Neutrophil (primary cell): Measurements from ENCODE around the gene SNX9.

ENCODE experiments used
- H3K27ac ChIP-seq: fragments of 200-600 bp; sonication (generic); 2 replicates; pipeline ENCODE4 v1.5.1; 2016; ENCODE audit warnings: mild to moderate bottlenecking, moderate library complexity
- H3K27me3 ChIP-seq: fragments of 200-600 bp; sonication (generic); 2 replicates; pipeline ENCODE4 v1.6.0; 2016; ENCODE audit warnings: mild to moderate bottlenecking
- H3K36me3 ChIP-seq: fragments of 200-600 bp; sonication (generic); 2 replicates; pipeline ENCODE4 v1.5.1; 2017
- H3K4me1 ChIP-seq, 2 experiments: fragments of 200-600 bp in 1 of 2; sonication (generic) in 1 of 2; 1 replicate in 1 of 2; 2 replicates in 1 of 2; pipeline versions ENCODE4 v1.5.1 to v1.6.1; 2013 to 2016; ENCODE audit warnings: low read depth in 1 of 2, low read length in 1 of 2, mild to moderate bottlenecking in 1 of 2, moderate library complexity in 1 of 2; ENCODE audit not compliant: control insufficient read depth in 1 of 2, insufficient read depth in 1 of 2
- H3K4me3 ChIP-seq, 2 experiments: fragments of 200-600 bp in 1 of 2; sonication (generic) in 1 of 2; 1 replicate in 1 of 2; 2 replicates in 1 of 2; pipeline ENCODE4 v1.5.1; 2013 to 2016; ENCODE audit warnings: low read depth in 1 of 2, low read length in 1 of 2, mild to moderate bottlenecking in 1 of 2, moderate library complexity in 1 of 2
- H3K9me3 ChIP-seq: fragments of 200-600 bp; sonication (generic); 2 replicates; pipeline ENCODE4 v1.5.1; 2016
- CTCF ChIP-seq: fragments of 200-600 bp; sonication (generic); IDR thresholded peaks from 2 replicates; pipeline ENCODE4 v1.5.1; 2016; ENCODE audit warnings: antibody characterized with exemption

SNX9 gene

GRCh38 chr6:157806131-157806855 is 16.8 kb upstream of the SNX9 start:
- no peak for TF ChIP-seq CTCF
- Histone ChIP-seq H3K27me3 (no peaks in the 10 kb centered on the region), H3K36me3 (no peaks in the 10 kb centered on the region), H3K4me3 (no peak overlapping the region), H3K27ac (no peak overlapping the region), H3K4me1 (no peaks in the 10 kb centered on the region), H3K9me3 (no peaks in the 10 kb centered on the region)

GRCh38 chr6:157806856-157807215 is 16.2 kb upstream of the SNX9 start:
- H3K27me3 ChIP-seq: no peaks in the 10 kb centered on the region
- no peak for TF ChIP-seq CTCF
- no peaks in the 10 kb centered on the region for H3K36me3 ChIP-seq
- no peak overlapping the region for H3K27ac ChIP-seq
- H3K9me3 ChIP-seq: no peaks in the 10 kb centered on the region
- no peak overlapping the region for H3K4me3 ChIP-seq
- no peaks in the 10 kb centered on the region for H3K4me1 ChIP-seq

- no peak for TF ChIP-seq CTCF
- Histone ChIP-seq H3K27ac (no peak overlapping the region), H3K27me3 (no peaks in the 10 kb centered on the region), H3K36me3 (no peaks in the 10 kb centered on the region), H3K4me3 (no peak overlapping the region), H3K4me1 (no peaks in the 10 kb centered on the region), H3K9me3 (no peaks in the 10 kb centered on the region)
Observed at GRCh38 chr6:157808405-157808950, 14.6 kb upstream of the SNX9 start.

- Histone ChIP-seq H3K27me3 (no peaks in the 10 kb centered on the region), H3K4me1 (no peaks in the 10 kb centered on the region), H3K27ac (no peak overlapping the region), H3K4me3 (no peak overlapping the region), H3K36me3 (no peaks in the 10 kb centered on the region), H3K9me3 (no peaks in the 10 kb centered on the region)
- TF ChIP-seq CTCF: no peak
Observed at GRCh38 chr6:157809613-157810012, 13.4 kb upstream of the SNX9 start.

- no peaks in the 10 kb centered on the region for H3K27me3 ChIP-seq
- no peak for TF ChIP-seq CTCF
- no peak overlapping the region for H3K4me3 ChIP-seq
- no peaks in the 10 kb centered on the region for H3K36me3 ChIP-seq
- no peaks in the 10 kb centered on the region for H3K9me3 ChIP-seq
- no peaks in the 10 kb centered on the region for H3K4me1 ChIP-seq
- no peak overlapping the region for H3K27ac ChIP-seq
Observed at GRCh38 chr6:157811137-157811475, 11.9 kb upstream of the SNX9 start.
